Subcutaneous preadipocyte (primary cell): Measurements from ENCODE around the gene TIMM10B. TPM values are rescaled to one million over a fixed set of nuclear protein-coding genes. Genes with fewer than 3 reads are reported as not detected.

Experiments used
- total RNA-seq: library from RNA; depleted of rRNA; stranded (reverse); fragments of >200 nt; gene quantifications from 2 replicates; pipeline ENCODE4 v1.2.3, GENCODE V29; 2012

Gene TIMM10B, protein sequence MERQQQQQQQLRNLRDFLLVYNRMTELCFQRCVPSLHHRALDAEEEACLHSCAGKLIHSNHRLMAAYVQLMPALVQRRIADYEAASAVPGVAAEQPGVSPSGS
- total RNA-seq, result 36.7 and 37.3 TPM in 2 replicates

GRCh38 chr11:6481012-6481923, at the start of gene TIMM10B, which contains the start of gene ARFIP2:
Gene TIMM10B, plus strand, starts transcription at chr11:6481501. Its CDS starts 16 bp downstream, at chr11:6481517.
Gene ARFIP2, minus strand, starts transcription at chr11:6481331. Its CDS starts 910 bp downstream, at chr11:6480421.

DNA sequence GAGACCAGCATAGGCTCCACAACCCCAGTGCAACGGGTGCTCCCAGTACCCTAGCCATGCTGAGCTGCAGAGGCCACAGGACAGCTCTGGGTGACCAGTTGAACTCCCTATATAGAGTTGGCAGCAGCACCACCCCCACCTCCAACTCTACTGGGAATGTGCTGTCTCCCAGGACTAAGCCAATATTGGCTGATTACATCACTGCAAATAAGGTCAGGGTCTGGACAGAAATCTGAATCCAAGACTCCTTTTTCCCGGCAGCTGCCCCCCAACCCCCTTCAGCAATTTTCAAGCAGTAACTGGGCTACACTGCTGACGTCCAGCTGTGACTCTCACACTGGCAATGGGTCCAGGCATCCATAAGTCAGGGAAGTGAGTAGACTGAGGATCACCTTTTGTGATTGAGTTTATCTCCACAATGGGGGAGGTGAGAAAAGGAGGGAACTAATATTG, 40.4 kb upstream of the TIMM10B start, which contains the start of gene HPX:
Gene HPX (minus strand): TSS at position 82 of the 453 bp plus-strand sequence. CDS start 24 bp downstream, at position 58.

DNA sequence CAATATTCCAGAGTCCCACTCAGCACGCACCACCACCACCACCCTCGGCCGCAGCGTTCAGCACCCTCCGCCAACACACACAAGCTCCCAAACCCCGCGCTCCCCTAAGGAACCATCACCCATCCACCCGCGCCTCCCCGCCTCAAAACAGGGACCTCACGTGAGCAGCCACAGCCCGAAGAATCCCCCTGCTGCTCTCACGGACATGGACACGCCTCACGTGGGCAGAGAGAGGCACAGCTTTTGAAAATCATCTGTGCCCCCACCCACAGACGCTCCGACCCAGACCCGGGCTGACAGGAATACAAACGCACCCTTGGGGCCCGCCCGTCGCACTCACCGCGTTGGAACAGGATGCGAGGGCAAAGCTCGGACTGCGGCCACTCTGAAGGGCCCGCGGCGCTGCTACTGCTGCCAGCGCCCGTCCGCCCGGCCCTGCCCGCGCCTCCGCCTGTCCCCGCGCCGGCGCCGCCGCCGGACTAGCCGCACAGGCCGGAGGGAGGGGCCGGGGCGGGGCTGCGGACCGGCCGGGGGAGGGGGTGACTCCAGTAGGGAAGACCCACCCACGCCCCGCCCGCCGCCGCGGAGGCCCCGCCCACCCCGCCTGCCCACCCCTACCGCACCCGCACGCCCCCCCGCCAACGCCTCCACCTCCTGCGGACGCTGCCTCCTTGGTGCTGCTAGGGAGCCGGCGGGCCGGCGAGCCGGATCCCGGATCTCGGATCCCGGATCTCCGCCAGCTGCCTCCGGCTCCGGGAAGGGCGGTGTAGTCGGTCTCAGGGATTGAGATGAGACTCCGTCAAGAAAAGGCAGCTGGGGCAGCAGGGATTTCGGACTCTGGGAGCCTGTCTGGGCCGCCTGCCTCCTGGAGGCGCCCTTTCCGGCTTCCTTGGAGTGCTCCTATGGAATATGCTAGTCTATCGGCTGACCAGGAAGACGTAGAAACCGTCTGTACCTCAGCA, 7.6 kb upstream of the TIMM10B start, which contains the start of gene TRIM3:
Gene TRIM3 (minus strand): TSS at position 491 of the 962 bp plus-strand sequence. CDS start 8,246 bp downstream, outside the sequence.

DNA sequence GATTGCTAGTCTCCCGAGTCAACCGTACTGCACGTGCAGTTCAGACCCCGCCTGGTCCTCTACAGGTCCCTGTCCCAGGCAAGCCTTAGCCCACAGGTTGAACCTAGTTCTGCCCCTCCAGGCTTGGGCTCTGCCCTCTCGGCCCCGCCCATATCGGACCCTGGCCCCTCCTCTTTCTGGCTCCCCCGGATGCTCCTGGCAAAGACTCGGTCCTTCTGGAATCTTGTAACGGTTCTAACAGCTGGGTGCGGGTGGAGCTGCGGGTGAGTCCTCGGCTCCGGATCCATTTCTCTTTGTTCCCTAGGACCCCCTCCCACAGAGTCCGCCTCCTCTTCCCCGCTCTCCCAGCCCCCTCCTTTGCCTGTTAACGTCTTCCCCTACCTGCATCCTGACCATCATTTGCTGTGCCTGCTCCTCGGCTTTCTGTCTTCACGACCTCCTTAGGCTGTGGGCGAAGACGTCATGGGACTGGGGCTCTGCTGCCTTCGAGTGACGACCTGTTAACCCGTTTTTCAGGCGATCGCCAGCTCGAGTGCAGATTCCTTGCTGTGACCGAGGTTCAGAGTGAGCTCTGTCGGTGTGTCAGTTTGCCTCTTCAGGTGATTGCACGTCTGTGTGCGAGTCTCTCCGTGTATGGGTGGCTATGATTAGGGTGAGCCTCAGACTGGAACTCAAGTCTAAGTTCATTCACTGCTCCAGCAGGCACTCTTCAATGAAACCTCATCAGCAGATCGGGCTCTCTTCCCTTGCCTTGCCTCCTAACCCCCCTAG, 16.0 kb downstream of the TIMM10B start, which contains the start of gene DNHD1:
Gene DNHD1 (plus strand): TSS at position 212 of the 771 bp plus-strand sequence. CDS start 936 bp downstream, outside the sequence.

Other genes with a start within 250 kb of the TIMM10B start
- 13.2 and 19.2 TPM in 2 replicates for gene FHIP1B, start 246.9 kb upstream of the TIMM10B start, total RNA-seq
- 0.37 TPM in 1 of 2 replicates, not detected in the other for gene CNGA4, start 242.4 kb upstream of the TIMM10B start, total RNA-seq
- not detected in 2 replicates for gene CCKBR, start 221.7 kb upstream of the TIMM10B start, total RNA-seq
- 171 and 329 TPM in 2 replicates for gene CAVIN3, start 161.0 kb upstream of the TIMM10B start, total RNA-seq
- 28.3 and 31.7 TPM in 2 replicates for gene SMPD1, start 91.0 kb upstream of the TIMM10B start, total RNA-seq
- gene APBB1, start 62.4 kb upstream of the TIMM10B start, total RNA-seq, result 27.6 and 29.9 TPM in 2 replicates
- gene HPX, start 40.5 kb upstream of the TIMM10B start, total RNA-seq, result 0.37 and 0.98 TPM in 2 replicates
- gene TRIM3, start 7.6 kb upstream of the TIMM10B start, total RNA-seq, result 16.9 and 26.0 TPM in 2 replicates
- gene ARFIP2, start 170 bp upstream of the TIMM10B start, total RNA-seq, result 44.4 and 51.1 TPM in 2 replicates
- 9.4 and 11.4 TPM in 2 replicates for gene DNHD1, start 15.8 kb downstream of the TIMM10B start, total RNA-seq
- gene RRP8, start 122.1 kb downstream of the TIMM10B start, total RNA-seq, result 9.2 and 13.5 TPM in 2 replicates
- gene ILK, start 122.3 kb downstream of the TIMM10B start, total RNA-seq, result 110 and 148 TPM in 2 replicates
- gene TAF10, start 130.7 kb downstream of the TIMM10B start, total RNA-seq, result 27.9 and 32.3 TPM in 2 replicates
- 56.7 and 93.3 TPM in 2 replicates for gene TPP1, start 137.9 kb downstream of the TIMM10B start, total RNA-seq
- gene DCHS1, start 174.3 kb downstream of the TIMM10B start, total RNA-seq, result 0.37 and 0.78 TPM in 2 replicates
- 48.1 and 66.5 TPM in 2 replicates for gene MRPL17, start 201.8 kb downstream of the TIMM10B start, total RNA-seq